Measurements from ENCODE around the gene GHDC. TPM values are rescaled to one million over a fixed set of nuclear protein-coding genes. Genes with fewer than 3 reads are reported as not detected.
"Not testable (repeated sequence)": the region's sequence is repeated elsewhere in the genome, so short reads cannot be mapped to it uniquely, and the experiment has no call there.

The GHDC gene
- polyA plus RNA-seq, 3 donors = 16.5 to 20.3 (median 19.4) TPM

DNA sequence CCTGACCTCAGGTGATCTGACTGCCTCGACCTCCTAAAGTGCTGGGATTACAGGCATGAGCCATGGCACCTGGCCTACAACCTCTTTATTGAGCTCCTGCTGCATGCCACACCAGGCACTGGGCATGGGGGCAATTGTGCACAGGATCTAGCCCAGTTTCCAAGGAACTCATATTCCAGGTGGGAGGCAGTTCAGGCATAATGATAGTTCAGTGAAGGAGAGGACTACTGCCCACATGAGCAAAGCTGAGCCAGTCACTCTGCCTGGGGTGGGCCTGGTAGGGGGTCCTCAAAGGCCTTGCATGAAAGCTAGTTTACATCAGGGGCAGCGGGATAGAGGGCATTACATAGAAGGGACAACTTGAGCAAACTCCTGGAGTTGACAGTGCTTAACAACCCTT is 6.5 kb downstream of the GHDC start:
- 69 to 82% (median 74%) methylated on average over 2 of the region's 2 CpGs for WGBS, 3 donors
- no peak overlapping the region for H3K27ac ChIP-seq (ENCODE audit: low read depth, low read length)

DNA sequence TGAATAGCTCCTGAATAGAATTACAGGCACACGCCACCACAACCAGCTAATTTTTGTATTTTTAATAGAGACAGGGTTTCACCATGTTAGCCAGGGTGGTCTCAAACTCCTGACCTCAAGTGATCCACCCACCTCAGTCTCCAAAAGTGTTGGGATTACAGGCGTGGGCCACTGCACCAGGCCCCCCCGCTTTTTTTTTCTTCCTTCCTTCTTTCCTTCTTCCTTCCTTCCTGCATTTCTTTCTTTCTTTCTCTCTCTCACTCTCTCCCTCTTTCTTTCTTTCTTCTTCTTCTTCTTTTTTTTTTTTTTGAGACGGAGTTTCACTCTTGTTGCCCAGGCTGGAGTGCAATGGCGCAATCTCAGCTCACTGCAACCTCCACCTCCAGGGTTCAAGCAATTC is 8.1 kb downstream of the GHDC start:
- not testable (repeated sequence) for H3K27ac ChIP-seq (ENCODE audit: low read depth, low read length)
- WGBS, 3 donors = 66 to 88% (median 70%) methylated on average over 4 to 5 of the region's 5 CpGs

DNA sequence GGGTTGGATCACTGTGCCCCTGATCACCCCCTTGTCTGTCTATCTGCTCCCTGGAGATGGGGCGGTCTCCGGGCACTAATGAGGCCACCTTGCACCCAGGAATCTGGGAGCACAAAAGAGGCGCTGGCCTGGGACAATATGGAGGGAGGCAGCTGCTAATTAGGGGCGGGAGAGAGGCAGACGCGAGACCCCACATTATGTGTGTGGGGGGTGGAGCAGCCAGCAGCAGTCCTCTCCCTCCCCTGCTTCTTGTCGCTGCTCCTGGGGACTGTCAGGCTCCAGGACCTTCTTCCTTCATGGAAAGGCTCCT is 8.7 kb downstream of the GHDC start:
- 78 to 84% (median 83%) methylated on average over 7 of the region's 7 CpGs for WGBS, 3 donors

DNA sequence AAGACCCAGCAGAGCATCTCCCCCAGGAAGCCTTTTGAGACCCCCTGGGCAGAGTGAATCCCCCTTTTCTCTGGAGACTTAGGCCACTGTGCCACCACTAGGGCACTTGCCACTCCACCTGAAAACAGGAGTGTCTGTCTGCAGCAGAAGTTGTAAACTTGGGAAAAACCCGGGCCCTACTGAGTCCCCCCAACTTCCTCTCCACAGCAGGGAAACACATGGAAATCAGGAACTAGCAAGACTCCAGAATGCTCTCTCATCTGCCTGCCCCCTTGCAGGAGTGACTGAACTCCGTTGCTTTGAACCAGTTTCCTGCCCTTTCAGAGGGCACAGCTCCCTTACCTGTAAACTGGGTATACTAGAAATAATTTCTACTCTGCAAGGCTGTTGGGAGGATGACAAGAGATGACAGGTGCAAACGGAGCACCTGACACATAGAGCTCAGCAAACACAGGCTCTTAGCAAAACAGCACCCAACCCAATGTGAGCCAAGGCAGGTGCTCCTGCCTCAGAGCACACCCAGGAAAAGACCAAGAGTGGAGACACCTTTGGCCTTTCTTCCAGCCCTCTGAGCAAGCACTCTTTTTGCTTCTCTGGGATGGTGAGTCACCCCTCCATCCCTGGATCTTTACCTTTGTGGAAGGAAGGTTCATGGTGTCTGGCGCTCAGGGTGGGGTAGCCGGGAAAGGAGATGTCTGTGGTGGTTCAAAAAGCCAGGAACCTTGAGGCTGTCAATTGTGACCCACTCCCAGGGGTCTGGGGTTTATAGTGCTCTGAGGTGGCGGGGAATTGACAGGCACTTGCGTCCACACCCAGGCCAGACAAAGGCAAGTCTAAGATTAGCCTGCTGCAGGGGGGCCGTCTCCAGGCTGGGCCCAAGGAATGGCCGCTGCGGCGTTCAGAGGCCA is 9.3 kb downstream of the GHDC start, which contains the start of gene HCRT:
Gene HCRT (minus strand): TSS at position 740 of the 908 bp plus-strand sequence. CDS start 87 bp downstream, at position 653.
- WGBS, 3 donors = 82 to 83% (median 83%) methylated on average over 11 of the region's 11 CpGs
- no peak within 1 kb of the TSS for H3K27ac ChIP-seq (ENCODE audit: low read depth, low read length)

More for the DNA sequence above, 8.7 kb downstream of the GHDC start:
- no peak overlapping the region for H3K27ac ChIP-seq (ENCODE audit: low read depth, low read length)

DNA sequence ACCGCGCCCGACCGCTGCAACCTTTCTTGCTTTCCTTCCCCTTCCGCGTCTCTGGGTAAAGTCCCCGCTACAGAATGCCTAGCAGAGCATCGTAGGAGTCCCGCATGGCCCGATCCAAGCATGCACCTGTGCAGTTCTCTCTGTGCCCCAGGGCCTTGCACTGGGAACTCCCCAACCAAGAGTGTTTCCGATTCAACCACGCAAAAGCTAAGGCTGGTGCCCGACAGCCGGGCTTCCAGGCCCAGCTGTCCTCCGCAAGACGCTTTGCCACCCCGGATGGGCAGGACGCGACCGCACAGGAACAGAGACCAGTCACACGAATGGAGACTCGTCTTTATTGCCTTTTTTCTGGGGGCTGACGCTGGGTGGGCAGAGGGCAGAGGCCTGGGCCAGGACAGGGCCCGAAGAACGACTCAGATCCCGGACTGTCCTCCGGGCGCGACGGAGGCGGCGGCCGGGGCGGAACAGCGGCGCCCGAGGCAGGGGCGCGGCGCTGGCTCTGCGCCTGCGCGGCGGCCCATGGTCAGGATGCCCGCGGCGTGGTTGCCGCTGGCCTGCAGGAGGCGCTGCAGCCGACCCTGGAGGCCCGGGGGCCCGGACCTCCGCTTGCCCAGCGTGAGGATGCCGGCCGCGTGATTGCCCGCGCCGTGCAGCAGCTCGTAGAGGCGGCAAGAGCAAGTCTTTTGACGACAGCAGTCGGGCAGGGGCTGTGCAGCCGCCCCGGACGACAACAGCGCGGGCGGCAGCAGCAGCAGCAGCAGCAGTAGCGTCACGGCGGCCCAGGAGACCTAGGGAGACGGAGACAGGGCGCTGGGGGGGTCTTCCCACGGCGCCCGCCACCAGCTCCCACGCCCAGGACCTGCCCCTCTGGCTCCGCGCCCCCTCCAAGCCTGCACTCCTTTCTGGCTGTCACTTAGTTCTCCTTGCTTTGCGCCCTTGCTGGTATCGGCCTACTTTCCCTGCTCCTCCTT is 10.3 kb downstream of the GHDC start:
- H3K27ac ChIP-seq (ENCODE audit: low read depth, low read length) = no peak overlapping the region
- 3 to 5% (median 4%) methylated on average over 75 to 83 of the region's 83 CpGs for WGBS, 3 donors

DNA sequence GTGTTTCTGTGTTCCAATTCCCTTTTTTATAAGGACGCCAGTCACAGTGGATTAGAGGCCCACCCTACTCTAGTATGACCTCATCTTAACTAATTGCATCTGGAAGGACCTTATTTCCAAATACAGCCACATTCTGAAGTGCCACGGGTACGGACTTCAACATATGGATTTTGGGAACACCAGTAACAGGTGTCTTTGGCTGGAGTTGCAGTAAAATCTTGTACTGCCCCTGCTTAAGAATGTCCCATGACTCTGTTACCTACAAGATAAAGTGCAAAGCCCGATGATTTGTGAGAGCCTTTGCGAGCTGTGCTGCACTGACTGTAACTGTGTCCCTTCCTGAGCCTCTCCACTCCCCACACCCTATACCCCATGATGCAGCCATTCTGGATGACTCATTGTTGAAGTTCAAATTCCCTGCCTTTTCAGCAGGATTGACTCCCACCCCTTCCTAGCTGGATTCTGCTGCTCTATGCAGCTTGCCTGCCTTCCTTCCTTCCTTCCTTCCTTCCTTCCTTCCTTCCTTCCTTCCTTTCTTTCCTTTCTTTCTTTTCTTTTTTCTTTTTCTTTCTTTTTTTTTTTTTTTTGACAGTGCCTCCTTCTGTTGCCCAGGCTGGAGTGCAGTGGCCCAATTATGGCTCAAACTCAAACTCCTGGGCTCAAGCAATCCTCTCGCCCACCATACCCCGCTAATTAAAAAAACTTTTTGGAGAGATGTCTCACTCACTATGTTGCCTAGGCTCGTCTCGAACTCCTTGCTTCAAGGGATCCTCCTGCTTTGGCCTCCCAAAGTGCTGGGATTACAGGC is 11.2 kb downstream of the GHDC start:
- H3K27ac ChIP-seq (ENCODE audit: low read depth, low read length) = no peak overlapping the region
- 60 to 74% (median 61%) methylated on average over 9 of the region's 9 CpGs for WGBS, 3 donors

DNA sequence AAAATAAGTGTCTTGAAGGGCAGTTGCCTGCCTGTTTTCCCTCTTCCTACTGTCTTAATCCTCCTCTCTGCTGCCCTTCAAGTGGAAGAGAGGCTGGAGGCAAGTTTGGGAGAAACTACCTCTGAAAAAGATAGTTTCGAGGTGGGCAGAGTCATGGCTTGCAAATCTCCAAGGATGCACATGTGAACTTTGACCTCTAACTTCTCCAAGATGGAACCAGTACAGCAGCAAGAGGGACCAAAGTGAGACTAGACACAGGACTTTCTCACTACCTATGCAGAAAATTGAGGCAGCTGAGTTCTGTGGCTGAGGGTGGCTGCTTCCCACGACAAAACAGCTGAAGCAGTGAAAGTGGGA is 12.5 kb downstream of the GHDC start:
- WGBS, 3 donors = 80 to 88% (median 88%) methylated on average over 2 of the region's 2 CpGs
- H3K27ac ChIP-seq (ENCODE audit: low read depth, low read length) = no peak overlapping the region

DNA sequence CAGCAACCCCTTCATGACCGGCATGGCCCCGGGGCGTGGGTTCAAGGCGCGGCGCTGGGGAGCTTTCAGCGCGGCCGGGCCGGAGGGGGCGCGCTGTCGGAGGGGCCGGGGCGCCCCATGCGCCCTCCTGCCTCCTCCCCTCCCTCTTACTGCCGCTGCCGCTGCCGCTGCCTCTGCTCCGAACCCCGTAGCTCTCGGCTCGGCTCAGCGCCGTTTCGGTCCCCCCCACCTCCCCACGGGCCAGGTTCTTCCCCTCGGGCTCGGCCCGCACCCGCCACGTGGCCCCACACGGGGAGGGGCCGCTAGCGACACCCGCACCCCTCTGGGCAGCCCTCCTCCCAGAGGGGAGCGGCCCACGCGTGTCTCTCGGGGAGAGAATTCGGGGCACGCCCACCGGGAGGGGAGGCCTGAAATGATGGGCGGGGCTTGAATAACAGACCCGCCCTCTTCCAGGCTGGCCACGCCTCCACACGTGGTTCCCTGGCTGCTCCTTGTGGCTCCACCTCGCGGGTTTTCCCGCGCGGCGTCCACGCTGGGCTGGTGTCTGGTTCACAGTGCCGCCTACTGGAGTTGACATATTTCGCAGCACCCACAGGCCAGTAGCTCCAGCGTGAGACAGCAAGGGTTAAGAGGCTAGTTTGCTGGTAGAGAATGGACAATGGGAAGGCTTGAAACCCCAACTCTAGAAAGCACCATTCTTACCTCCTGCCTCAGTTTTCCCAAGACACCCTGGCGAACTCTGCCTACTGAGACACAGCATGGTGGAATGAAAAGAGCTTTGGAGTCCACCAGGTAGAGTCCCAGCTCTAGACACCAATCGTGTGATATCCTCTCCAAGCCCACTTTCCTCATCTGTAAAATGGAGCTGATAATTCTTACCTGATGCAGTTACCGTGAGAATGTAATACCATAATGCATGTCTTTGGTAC is 13.1 kb downstream of the GHDC start, which contains the start of gene KCNH4:
Gene KCNH4 (minus strand): TSS at position 221 of the 929 bp plus-strand sequence. CDS start 197 bp downstream, at position 24.
- WGBS, 3 donors = 4 to 6% (median 6%) methylated on average over 36 to 60 of the region's 60 CpGs
- H3K27ac ChIP-seq (ENCODE audit: low read depth, low read length) = no peak within 1 kb of the TSS

DNA sequence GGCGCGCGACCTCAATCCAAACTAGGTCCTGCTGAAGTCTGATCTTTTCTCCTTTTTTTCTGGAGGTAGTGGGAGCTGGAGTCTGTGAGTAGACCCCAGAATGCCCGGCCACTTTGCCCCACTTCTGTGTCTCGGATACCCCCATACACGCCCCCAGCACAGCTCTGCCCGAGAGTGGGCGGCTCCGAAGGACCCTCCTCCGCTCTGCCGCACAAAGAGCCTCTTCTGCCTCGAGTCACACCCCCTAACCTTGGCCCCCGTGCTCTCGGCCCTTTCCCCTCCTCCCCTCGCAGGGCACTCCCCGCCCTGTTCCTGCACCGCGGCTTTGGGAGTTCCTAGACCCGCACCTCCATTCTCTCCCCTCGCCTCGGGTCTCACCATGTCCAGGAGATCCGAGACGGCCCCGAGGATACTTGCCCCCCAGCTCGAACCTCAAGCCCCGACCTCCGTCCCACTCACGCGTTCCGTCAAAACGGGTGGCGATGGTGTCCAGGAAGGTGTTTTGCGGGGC is 13.8 kb downstream of the GHDC start:
- H3K27ac ChIP-seq (ENCODE audit: low read depth, low read length) = no peak overlapping the region
- 2% methylated on average over 26 to 33 of the region's 33 CpGs for WGBS, 3 donors

DNA sequence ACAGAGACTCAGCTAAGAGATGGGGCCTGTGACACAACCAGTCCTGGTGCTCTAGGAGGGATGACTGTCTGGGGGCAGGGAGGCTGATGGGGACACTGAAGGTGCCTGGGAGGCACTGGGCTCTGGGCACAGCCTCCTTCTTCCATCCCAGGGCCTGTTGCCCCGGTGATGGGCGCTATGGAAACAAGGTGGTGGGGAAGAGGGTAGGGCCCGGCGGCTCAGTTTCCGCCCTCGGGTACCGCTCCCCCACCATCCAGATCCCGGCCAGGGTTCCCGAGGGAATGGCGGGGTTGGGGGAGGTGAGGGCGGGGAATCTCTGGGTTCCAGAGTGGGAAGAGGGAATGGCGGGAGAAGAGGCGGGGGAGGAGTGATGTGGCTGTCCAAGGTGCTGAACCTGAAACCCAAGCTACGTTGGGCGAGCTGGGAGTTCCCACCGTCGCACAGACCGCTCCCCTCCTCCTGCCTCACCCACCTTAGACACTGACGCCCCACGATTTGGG is 14.3 kb downstream of the GHDC start:
- 9 to 13% (median 10%) methylated on average over 18 to 20 of the region's 20 CpGs for WGBS, 3 donors
- H3K27ac ChIP-seq (ENCODE audit: low read depth, low read length) = no peak overlapping the region

DNA sequence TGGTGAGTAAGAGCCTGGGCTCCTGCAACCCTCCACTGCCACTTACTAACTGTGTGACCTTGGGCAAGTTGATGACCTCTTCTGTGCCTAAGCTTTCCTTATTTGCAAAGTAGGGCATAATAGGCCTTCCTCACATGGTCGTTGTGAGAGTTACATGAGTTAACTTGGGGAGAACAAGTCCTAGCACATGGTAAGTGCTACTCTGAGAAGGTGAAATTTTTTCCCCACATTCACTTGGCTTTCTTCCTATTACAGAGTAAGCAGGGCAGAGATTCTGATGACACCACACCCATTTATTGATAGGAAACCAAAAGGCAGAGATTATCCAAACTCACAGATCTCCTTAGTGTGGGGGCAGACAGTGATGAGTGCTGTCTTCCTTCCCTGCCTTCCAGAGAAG is 15.0 kb downstream of the GHDC start:
- WGBS, 3 donors = 23 to 39% (median 28%) methylated on average over 1 of the region's 1 CpG
- no peak overlapping the region for H3K27ac ChIP-seq (ENCODE audit: low read depth, low read length)

DNA sequence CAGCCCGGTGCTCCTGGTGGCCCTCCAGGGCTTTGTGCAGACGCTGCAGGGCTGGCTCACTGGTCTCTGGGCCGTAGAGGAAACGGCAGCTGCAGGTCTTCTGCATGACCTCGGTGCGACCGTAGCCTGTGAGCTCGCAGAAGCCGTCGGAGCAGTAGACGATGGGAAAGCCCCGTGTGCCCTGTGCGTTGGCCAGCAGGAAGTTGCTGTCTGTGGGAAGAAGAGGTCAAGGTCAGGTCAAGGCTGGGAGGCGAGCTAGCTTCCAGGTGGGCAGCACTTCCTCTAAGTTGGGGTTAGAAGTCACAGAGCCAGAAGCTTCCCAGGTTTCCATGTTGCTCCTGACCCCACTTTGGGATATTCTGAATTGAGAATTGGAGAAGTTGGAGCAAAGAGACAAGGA is 15.5 kb downstream of the GHDC start:
- 18 to 32% (median 25%) methylated on average over 14 of the region's 14 CpGs for WGBS, 3 donors

DNA sequence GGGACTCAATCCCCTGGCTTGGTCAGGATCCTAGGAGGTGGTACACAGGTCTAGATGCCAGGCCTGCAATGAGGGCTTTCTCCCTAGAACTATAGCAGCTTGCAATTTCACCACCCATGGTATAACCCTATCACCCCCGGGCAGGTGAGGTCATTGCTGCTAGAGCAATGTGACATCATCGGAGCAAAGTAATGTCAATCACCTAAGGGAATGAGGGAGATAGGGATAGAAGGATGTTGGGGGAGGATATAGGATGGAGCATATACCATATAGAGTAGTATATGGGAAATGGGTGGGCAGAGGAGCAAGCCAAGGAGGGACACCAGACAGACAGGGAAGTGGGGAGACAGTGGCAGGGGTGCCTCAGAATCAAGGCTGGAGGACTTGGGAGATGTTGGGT is 16.6 kb downstream of the GHDC start:
- no peak overlapping the region for H3K27ac ChIP-seq (ENCODE audit: low read depth, low read length)
- WGBS, 3 donors = 84 to 92% (median 84%) methylated on average over 2 of the region's 2 CpGs

More for the DNA sequence above, 15.5 kb downstream of the GHDC start:
- H3K27ac ChIP-seq (ENCODE audit: low read depth, low read length) = no peak overlapping the region

DNA sequence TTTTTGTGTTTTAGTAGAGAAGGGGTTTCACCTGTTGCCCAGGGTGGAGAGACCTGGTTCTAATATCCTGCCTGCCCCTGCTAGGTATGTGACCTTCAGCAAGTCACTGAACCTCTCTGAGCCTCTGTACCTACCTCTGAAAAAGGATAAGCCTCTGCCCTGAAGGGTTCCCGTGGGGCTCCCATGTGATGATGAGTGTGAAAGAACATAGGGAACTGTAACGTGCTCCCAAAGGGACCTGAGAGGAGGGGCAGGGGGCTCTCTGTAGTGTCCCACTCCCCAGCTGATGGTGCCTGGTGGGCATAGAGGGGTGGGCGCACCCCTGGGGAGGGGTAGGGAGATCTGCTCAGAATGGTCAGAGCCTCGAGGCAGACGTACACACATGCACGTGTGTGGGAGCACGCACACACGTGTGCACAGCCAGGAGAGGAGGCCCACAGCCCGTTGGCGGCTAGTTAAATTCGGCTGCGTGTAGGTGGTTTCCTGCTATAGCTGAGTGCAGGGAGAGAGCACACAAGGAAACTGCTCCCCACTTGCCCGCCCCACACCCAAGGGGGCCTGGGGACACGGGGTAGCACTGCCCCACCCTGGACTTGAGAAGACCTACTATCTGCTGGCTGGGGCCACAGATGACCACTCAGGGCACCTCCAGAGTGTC is 20.0 kb downstream of the GHDC start:
- WGBS, 3 donors = 67 to 72% (median 71%) methylated on average over 14 of the region's 14 CpGs
- H3K27ac ChIP-seq (ENCODE audit: low read depth, low read length) = no peak overlapping the region

DNA sequence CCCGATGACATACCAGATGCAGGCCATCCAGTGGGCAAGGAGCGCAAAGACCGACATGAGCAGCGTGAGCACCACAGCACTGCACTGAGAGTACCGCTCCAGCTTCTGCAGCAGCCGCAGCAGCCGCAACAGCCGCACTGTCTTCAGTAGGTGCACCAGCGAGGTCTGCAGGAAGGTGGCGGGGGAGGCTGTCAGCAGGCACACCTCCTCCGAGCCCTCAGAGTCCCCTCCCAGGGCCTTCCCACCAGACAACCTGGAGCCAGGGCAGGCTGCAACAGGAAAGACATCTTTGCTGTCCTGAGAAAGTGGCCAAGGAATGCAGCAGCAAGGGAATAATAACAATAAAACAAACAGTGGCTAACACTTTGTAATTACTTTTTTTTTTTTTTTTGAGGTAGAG is 22.5 kb downstream of the GHDC start:
- 58 to 64% (median 61%) methylated on average over 11 of the region's 11 CpGs for whole genome bisulfite sequencing, 3 donors
- no peak overlapping the region for H3K27ac ChIP-seq (ENCODE audit: low read depth, low read length)

DNA sequence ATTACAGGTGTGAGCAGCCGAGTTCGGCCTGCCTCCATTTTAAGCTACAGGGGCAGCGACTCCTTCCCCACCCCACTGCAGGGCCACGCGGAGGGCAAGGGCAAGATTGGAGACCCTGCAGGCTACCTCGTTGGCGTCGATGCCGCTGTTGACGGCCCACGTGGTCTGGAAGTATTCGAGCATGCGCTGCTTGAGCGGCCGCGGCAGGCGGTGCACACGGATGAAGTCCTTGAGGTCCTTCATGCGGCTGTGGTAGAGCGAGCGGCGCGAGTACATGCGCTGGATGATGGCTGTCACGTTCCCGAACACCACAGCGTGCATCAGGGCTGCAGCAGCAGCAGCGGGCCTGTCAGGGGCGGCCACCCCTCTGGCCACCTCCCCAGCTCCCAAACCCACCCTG is 24.9 kb downstream of the GHDC start:
- 93 to 94% (median 94%) methylated on average over 29 of the region's 29 CpGs for WGBS, 3 donors
- H3K27ac ChIP-seq (ENCODE audit: low read depth, low read length) = no peak overlapping the region

All from adipose tissue (tissue), 3 donors.